GM23248 (cell line): ENCODE results near the gene APMAP. TPM values are rescaled to one million over a fixed set of nuclear protein-coding genes. Genes with fewer than 3 reads are reported as not detected.
A peak's percentile ranks its signal among the peaks of the same experiment; 100 is the strongest.

ENCODE experiments used
- DNase-seq: peaks from one replicate; pipeline ENCODE4 v3.0.0-alpha.2; 2015
- H2AFZ ChIP-seq: fragments of 200-600 bp; sonication (generic); 2 replicates; pipeline ENCODE4 v1.6.1; 2016; ENCODE audit warnings: antibody characterized with exemption
- H3F3A ChIP-seq: fragments of 200-600 bp; sonication (generic); 2 replicates; pipeline ENCODE4 v1.6.1; 2016; ENCODE audit warnings: mild to moderate bottlenecking, antibody characterized with exemption, mixed run types; ENCODE audit not compliant: insufficient read depth
- H3K27ac ChIP-seq: fragments of 200-600 bp; sonication (generic); 2 replicates; pipeline ENCODE4 v1.5.1; 2016; ENCODE audit warnings: mild to moderate bottlenecking
- H3K27me3 ChIP-seq: fragments of 200-600 bp; sonication (generic); replicated peaks from 2 replicates; pipeline ENCODE4 v1.6.1; 2016; ENCODE audit warnings: mild to moderate bottlenecking; ENCODE audit not compliant: insufficient read depth
- H3K36me3 ChIP-seq: fragments of 200-600 bp; sonication (generic); 2 replicates; pipeline ENCODE4 v1.6.1; 2016; ENCODE audit warnings: low read depth, mild to moderate bottlenecking
- H3K4me1 ChIP-seq: fragments of 200-600 bp; sonication (generic); 2 replicates; pipeline ENCODE4 v1.6.1; 2016; ENCODE audit warnings: mild to moderate bottlenecking; ENCODE audit not compliant: insufficient read depth
- H3K4me2 ChIP-seq: fragments of 200-600 bp; sonication (generic); one replicate; pipeline ENCODE4 v1.6.1; 2016; ENCODE audit warnings: mild to moderate bottlenecking; ENCODE audit not compliant: unreplicated experiment
- H3K4me3 ChIP-seq: fragments of 200-600 bp; sonication (generic); 2 replicates; pipeline ENCODE4 v1.5.1; 2016; ENCODE audit warnings: mild to moderate bottlenecking
- H3K79me2 ChIP-seq: fragments of 200-600 bp; sonication (generic); 2 replicates; pipeline ENCODE4 v1.6.1; 2016; ENCODE audit warnings: mild to moderate bottlenecking; ENCODE audit not compliant: insufficient read depth
- H3K9ac ChIP-seq: fragments of 200-600 bp; sonication (generic); 2 replicates; pipeline ENCODE4 v1.6.1; 2016; ENCODE audit warnings: mild to moderate bottlenecking
- H3K9me2 ChIP-seq: fragments of 200-600 bp; sonication (generic); 2 replicates; pipeline ENCODE4 v1.6.1; 2016; ENCODE audit warnings: mixed run types, mild to moderate bottlenecking, moderate library complexity; ENCODE audit not compliant: insufficient read depth
- H3K9me3 ChIP-seq: fragments of 200-600 bp; sonication (generic); one replicate; pipeline ENCODE4 v1.6.1; 2017; ENCODE audit warnings: low read depth
- H4K20me1 ChIP-seq: fragments of 200-600 bp; sonication (generic); 2 replicates; pipeline ENCODE4 v1.6.0; 2016; ENCODE audit not compliant: insufficient read depth
- EZH2 ChIP-seq: fragments of 200-600 bp; sonication (generic); IDR thresholded peaks from 2 replicates; pipeline ENCODE4 v1.6.1; 2018; ENCODE audit warnings: antibody characterized with exemption, mild to moderate bottlenecking; ENCODE audit not compliant: insufficient read depth, poor library complexity, severe bottlenecking
- EZH2phosphoT487 ChIP-seq: fragments of 200-600 bp; sonication (generic); IDR thresholded peaks from 2 replicates; pipeline ENCODE4 v1.6.1; 2018; ENCODE audit warnings: antibody characterized with exemption, moderate library complexity, mild to moderate bottlenecking, low read depth; ENCODE audit not compliant: insufficient read depth
- WGBS, 2 experiments: methylation state at CpG; one replicate each; pipeline ENCODE4 v1.1.6; 2015 to 2017; ENCODE audit warnings: low lambda C conversion rate in 2 of 2, low coverage in 1 of 2; ENCODE audit errors: missing lambda C conversion rate in 2 of 2; 5-methylcytosine and 5-hydroxymethylcytosine counted together
- in situ Hi-C: fragments of 300-500 bp; cut with MboI; formaldehyde crosslinking; loops from 2 replicates; pipeline ENCODE4 v1.15.0; 2020
- polyA plus RNA-seq: library from polyadenylated mRNA; unstranded; fragments of >200 nt; fragmentation: Nextera tagmentation; extraction: Ambion mirVana; gene quantifications from 2 replicates; pipeline ENCODE4 v1.2.1, GENCODE V29; 2016
- total RNA-seq: library from RNA; depleted of rRNA; stranded (reverse); fragments of >200 nt; shearing (Covaris generic); gene quantifications from 2 replicates; pipeline ENCODE4 v1.2.3, GENCODE V29; 2014

The APMAP gene
- total and polyA plus RNA-seq, 2 experiments from 2014 or later = 109 to 123 TPM

DNA sequence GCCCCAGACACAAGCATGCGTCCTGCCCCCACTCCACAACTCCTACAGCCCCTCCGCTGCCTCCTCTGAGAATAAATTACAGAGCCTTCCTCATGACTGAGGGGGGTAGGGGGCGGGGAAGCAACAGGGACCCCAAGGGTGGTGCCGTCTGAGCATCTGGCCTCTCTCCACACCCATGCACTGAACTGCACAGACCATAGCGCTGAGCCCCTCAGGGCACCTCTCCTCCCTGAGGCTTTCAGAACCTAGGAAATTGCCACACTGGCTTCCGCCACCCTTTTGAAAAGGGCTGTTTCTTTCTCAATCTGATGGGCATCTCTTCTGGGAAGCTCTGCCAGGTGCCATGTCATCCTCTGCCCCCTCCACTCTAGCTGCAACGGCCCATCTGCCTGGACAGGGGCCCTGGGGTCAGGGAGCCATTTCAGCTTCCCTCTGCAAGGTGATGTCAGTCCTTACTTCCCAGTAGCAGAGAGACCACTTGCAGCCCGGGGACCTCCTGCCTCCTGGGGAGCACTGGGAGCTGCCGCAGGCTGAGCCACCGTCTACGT is 40.9 kb downstream of the APMAP start:
- Histone ChIP-seq H3K9me2 (no peaks in the 10 kb centered on the region), H3K27ac (no peak overlapping the region), H3K4me1 (no peaks in the 10 kb centered on the region), H3K79me2 (no peaks in the 10 kb centered on the region), H3K4me2 (no peak overlapping the region), H3K4me3 (no peak overlapping the region), H3K36me3 (no peaks in the 10 kb centered on the region), H3F3A (no peaks in the 10 kb centered on the region), H4K20me1 (no peaks in the 10 kb centered on the region), H2AFZ (no peak overlapping the region), H3K27me3 (no peaks in the 10 kb centered on the region), H3K9ac (no peak overlapping the region), H3K9me3 (no peaks in the 10 kb centered on the region)
- no peak for DNase-seq
- WGBS, 2 experiments = 38 to 41% methylated on average over 11 of the region's 11 CpGs
- in situ Hi-C loops = no loop called here
- no peak for TF ChIP-seq EZH2phosphoT487
- no peak for TF ChIP-seq EZH2

DNA sequence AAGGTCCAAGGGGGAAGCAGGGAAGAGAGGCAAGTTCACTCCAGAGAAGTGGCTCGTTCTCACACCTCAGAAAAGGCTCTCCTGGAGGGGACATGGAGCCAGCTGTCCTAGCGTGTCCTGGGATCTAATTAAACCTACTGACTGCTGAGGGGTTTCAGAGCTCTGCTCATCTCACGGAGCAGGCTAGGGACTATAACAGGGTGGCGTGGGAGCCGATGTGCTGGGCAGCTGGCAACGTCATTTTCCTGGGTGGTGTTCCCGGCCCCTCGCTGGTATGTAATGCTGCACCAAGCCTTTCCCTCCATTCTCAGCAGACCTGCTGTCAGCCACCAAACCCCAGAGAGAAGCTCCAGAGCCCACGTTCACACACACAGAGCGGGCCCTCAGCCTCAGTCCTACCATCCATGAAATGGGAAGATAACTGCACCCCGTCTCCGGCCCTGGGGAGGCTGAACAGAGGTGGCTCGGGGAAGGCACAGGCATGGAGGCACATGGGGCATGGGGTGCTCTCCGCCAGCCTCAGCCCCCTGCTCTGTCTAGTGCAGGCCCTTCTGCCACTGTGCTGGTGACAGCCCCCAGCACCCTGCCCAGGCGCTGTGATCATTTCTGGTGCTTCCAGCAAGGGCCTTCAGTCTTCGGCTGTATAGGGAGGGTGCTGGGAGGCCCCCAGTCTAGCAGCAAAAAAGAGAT is 41.6 kb downstream of the APMAP start:
- Histone ChIP-seq H3K36me3 (no peaks in the 10 kb centered on the region), H3F3A (no peaks in the 10 kb centered on the region), H3K4me3 (no peak overlapping the region), H3K79me2 (no peaks in the 10 kb centered on the region), H3K9ac (no peak overlapping the region), H3K9me2 (no peaks in the 10 kb centered on the region), H4K20me1 (no peaks in the 10 kb centered on the region), H3K4me1 (no peaks in the 10 kb centered on the region), H3K27me3 (no peaks in the 10 kb centered on the region), H3K9me3 (no peaks in the 10 kb centered on the region), H3K27ac (no peak overlapping the region), H3K4me2 (no peak overlapping the region), H2AFZ (no peak overlapping the region)
- in situ Hi-C loops = no loop called here
- TF ChIP-seq EZH2 = no peak
- no peak for TF ChIP-seq EZH2phosphoT487
- DNase-seq = peak; percentile 39
- WGBS, 2 experiments = 46 to 51% methylated on average over 16 of the region's 16 CpGs

DNA sequence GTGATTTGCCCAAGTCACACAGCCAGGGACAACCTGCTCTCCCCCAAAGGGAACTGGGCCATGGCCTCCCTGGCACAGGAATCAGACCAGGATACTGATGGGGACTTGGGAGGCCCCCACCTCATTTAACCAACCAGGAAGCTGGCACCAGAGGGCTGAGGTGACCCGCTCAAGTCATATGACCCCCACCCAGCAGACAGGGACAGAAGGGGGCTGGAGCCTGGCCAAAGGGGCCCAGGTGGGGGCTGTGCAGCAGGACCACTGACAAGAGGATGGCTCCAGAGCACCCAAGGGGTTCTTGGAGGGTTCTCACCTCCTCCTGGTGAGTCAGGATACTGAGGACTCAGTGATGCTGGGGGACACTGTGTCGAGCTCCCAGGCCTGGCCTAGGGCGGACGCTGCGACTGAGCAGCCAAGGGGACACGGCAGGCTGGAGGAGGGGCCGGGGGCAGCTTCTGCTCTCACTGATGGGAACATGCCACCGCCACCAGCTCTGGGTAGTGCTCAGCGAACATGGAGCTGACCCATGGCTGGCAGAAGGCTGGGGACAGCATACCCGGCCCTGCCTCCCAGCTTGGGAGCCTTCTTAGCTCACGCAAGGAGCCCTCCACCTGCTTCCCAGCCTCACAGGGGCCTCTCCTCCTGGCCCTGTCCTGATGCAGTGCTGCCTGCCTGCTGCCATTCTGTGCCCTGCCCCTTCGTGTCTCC is 42.3 kb downstream of the APMAP start:
- Histone ChIP-seq H3K27me3 (no peaks in the 10 kb centered on the region), H4K20me1 (no peaks in the 10 kb centered on the region), H3K4me1 (no peaks in the 10 kb centered on the region), H3K9ac (no peak overlapping the region), H3K79me2 (no peaks in the 10 kb centered on the region), H3K4me3 (no peak overlapping the region), H3K9me2 (no peaks in the 10 kb centered on the region), H3K27ac (no peak overlapping the region), H2AFZ (no peak overlapping the region), H3K4me2 (no peak overlapping the region), H3F3A (no peaks in the 10 kb centered on the region), H3K9me3 (no peaks in the 10 kb centered on the region), H3K36me3 (no peaks in the 10 kb centered on the region)
- no peak for DNase-seq
- TF ChIP-seq EZH2phosphoT487 = no peak
- TF ChIP-seq EZH2 = no peak
- in situ Hi-C loops = no loop called here
- 65 to 72% methylated on average over 9 to 12 of the region's 12 CpGs for WGBS, 2 experiments

DNA sequence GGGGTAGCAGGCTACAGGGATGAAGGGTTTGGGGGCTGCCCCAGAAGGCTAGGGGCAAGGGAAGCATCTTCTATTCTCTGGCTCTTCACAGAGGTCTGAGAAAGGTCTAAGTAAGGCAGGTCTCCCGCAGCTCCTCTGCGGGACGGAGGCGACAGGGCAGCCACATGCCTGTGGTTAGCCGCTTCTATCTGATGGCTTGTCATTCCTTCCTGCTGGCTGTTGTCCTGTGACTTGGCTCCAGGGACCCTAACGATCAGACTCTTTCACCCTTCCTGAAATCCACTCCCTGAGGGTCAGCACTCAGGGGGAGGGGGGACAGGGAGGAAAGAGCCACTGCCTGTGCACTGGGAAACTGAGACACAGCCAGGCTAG is 42.8 kb downstream of the APMAP start:
- Histone ChIP-seq H2AFZ (no peak overlapping the region), H3K9me3 (no peaks in the 10 kb centered on the region), H3K36me3 (no peaks in the 10 kb centered on the region), H3K9ac (no peak overlapping the region), H3K9me2 (no peaks in the 10 kb centered on the region), H3K4me1 (no peaks in the 10 kb centered on the region), H3K79me2 (no peaks in the 10 kb centered on the region), H3F3A (no peaks in the 10 kb centered on the region), H3K4me2 (no peak overlapping the region), H3K27ac (no peak overlapping the region), H4K20me1 (no peaks in the 10 kb centered on the region), H3K27me3 (no peaks in the 10 kb centered on the region), H3K4me3 (no peak overlapping the region)
- no peak for DNase-seq
- TF ChIP-seq EZH2 = no peak
- TF ChIP-seq EZH2phosphoT487 = no peak
- in situ Hi-C loops = no loop called here
- WGBS, 2 experiments = 64 to 69% methylated on average over 6 of the region's 6 CpGs
